Activated CD4-positive, alpha-beta T cell treated with anti-CD3 and anti-CD28 coated beads for 36 hours (primary cell): Measurements from ENCODE around the gene QRFP. TPM values are rescaled to one million over a fixed set of nuclear protein-coding genes. Genes with fewer than 3 reads are reported as not detected.

ENCODE experiments used
- ATAC-seq: fragments of 200-7000 bp; cut with Tn5 transposase; one replicate; pipeline ENCODE4 v1.10.0; 2021; ENCODE audit warnings: mild to moderate bottlenecking, moderate library complexity
- CTCF ChIA-PET: fragments of 350-600 bp; sonication (Branson Sonifier 250); formaldehyde crosslinking; loops from one replicate; lab custom pipeline; 2021; ENCODE audit warnings: antibody characterized with exemption; lab: Charles Lee
- POLR2A ChIA-PET: fragments of 350-600 bp; sonication (Branson Sonifier 250); formaldehyde crosslinking; loops from one replicate; lab custom pipeline; 2021; ENCODE audit warnings: antibody characterized with exemption, inconsistent platforms; lab: Charles Lee
- DNase-seq: peaks from one replicate; pipeline ENCODE4 v3.0.0-alpha.2; 2020
- H3K27ac Mint-ChIP-seq: one replicate; pipeline ENCODE4 v1.8.0; 2021; ENCODE audit warnings: mixed read lengths
- H3K27me3 Mint-ChIP-seq: one replicate; pipeline ENCODE4 v1.8.0; 2021; ENCODE audit warnings: mixed read lengths
- H3K36me3 Mint-ChIP-seq: one replicate; pipeline ENCODE4 v1.8.0; 2021; ENCODE audit warnings: low read depth, mixed read lengths
- H3K4me1 Mint-ChIP-seq: one replicate; pipeline ENCODE4 v1.8.0; 2021; ENCODE audit warnings: mixed read lengths
- H3K4me3 Mint-ChIP-seq: one replicate; pipeline ENCODE4 v1.8.0; 2021; ENCODE audit warnings: mild to moderate bottlenecking, moderate library complexity, mixed read lengths
- H3K9me3 Mint-ChIP-seq: one replicate; pipeline ENCODE4 v1.8.0; 2021; ENCODE audit warnings: low read depth, mixed read lengths
- intact Hi-C, 2 experiments: fragments of 100-400 bp; cut with DNase I in 1 of 2; cut with micrococcal nuclease in 1 of 2; formaldehyde crosslinking; loops; one replicate each; pipeline versions ENCODE4 v1.14.2 to v1.15.1; 2022 to 2024; cut with DNase I, micrococcal nuclease
- total RNA-seq, 2 experiments: library from RNA; stranded (reverse); gene quantifications; one replicate each; pipeline ENCODE4 v1.2.3, GENCODE V29; 2021

QRFP gene
- total RNA-seq, 2 experiments from 2014 or later: not detected

DNA sequence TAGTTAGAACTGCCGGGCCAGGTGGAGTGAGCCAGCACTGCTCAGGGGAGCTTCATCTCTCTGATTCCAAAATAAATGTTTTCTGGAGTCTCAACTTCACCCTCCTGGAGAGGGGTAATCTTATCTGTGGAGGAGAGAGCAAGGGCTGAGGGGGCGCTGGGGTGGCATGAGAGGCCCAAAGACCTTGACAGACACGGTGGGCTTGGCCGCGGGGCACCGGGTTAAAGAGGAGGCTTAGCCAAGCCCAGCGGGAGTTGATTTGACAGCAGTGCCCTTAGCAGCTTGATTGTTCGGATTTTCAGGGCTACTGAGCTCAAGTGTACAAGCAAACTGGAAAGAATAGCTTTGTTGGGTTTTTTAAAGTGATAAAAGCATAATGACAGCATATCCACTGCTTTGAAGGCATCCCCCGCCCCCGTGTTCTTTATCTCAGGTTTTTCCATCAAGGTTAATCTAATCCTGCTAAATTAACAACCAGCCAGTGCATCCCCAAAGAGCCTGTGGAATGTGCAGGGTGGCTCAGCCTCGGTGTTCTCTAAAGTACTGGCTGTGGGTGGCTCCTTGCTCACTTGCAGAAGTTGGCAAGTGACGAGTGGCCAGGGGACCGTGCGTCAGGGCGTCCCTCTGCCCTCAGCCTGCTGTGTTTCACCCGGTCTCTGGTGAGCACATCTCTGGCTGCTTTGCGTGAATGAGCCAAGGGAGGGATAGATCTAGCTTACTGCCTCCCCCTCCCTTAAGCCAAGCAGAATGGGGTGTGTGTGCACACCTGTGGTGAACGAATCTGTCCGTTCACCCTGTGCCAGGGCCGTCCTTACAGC, 5.5 kb downstream of the QRFP start:
- H3K4me3 Mint-ChIP-seq: no peak overlapping the region
- H3K27ac Mint-ChIP-seq: no peak overlapping the region
- DNase-seq (no peak), ATAC-seq (no peak)
- H3K4me1 Mint-ChIP-seq: no peaks in the 10 kb centered on the region
- POLR2A ChIA-PET: no interaction called here
- CTCF ChIA-PET: interaction anchor here (0.6 to 1.4 kb wide), 4 partner anchors 23 to 1922 kb away, joined by 3 to 5 read pairs (median 4); no protein-coding TSS in a partner anchor
- intact Hi-C loops: no loop called here
- peaks cover 5% of the 10 kb centered on the region for H3K36me3 Mint-ChIP-seq
- H3K9me3 Mint-ChIP-seq: no peaks in the 10 kb centered on the region
- no peaks in the 10 kb centered on the region for H3K27me3 Mint-ChIP-seq

DNA sequence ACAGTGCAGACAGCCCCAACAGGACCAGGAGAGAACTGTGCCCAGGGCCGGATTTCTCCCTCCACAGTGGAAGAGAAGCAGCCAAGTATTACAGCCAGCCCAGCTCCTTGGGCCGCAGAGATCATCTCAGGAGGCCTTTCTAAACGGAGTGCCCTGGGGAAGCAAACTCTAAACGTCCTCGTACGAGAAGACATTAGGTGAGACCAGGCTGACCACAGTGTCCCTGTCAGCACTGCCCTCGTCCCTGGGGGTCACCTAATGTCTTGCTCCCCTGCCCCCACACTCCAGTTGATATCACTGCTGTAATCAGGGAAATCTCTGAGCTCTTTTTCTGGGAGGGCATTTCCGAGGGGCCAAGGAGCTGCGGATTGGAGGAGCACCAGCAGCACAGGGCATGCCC, 6.5 kb downstream of the QRFP start:
- intact Hi-C loops: no loop called here
- DNase-seq: no peak
- Mint-ChIP-seq H3K4me3 (no peak overlapping the region), H3K36me3 (peaks cover 10% of the 10 kb centered on the region), H3K9me3 (no peaks in the 10 kb centered on the region), H3K4me1 (no peaks in the 10 kb centered on the region), H3K27ac (no peak overlapping the region), H3K27me3 (no peaks in the 10 kb centered on the region)
- CTCF ChIA-PET: interaction anchor here (1.4 kb wide), 1 partner anchor 189 kb away, joined by 4 read pairs; no protein-coding TSS in a partner anchor
- ATAC-seq: no peak
- POLR2A ChIA-PET: no interaction called here

DNA sequence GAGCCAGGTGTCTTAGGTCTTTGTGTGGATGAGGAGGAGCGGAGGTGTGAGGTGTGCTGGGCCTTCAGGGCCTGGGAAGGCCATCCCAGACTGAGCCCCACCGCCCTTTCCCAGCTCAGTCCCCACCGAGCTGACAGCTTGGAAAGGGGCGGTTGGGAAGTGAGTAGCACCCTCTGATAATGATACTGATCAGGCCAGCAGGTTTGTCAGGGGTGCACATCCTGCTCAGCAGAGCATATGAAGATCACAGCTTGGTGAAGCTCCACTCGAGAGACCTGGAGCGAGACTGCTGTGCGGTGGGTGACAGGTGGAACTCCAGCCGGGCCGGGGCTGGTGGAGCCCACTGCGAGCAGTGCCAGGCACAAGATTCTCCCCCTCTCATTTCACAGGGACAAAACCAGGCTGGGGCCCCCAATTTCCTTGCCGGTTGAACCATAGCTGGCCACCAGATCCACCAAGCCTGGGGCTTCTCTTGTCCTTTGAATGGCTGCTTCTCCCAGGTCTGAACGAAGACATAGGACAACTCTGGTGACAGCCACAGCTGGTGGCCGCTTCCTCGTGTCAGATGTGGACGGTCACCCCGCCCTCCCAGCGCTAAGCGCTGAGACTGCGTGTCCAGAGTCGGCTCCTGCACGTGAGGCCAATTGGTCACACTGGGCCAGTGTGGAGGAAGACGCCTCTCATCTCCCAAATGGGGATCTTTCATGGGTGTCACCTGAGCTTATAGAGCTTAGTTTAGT, 8.3 kb downstream of the QRFP start:
- no peaks in the 10 kb centered on the region for H3K9me3 Mint-ChIP-seq
- no peaks in the 10 kb centered on the region for H3K4me1 Mint-ChIP-seq
- ChIA-PET CTCF (no interaction called here), POLR2A (no interaction called here)
- intact Hi-C loops: no loop called here
- DNase-seq (no peak), ATAC-seq (no peak)
- no peaks in the 10 kb centered on the region for H3K27me3 Mint-ChIP-seq
- H3K4me3 Mint-ChIP-seq: no peak overlapping the region
- no peak overlapping the region for H3K27ac Mint-ChIP-seq
- H3K36me3 Mint-ChIP-seq: peaks cover 18% of the 10 kb centered on the region

DNA sequence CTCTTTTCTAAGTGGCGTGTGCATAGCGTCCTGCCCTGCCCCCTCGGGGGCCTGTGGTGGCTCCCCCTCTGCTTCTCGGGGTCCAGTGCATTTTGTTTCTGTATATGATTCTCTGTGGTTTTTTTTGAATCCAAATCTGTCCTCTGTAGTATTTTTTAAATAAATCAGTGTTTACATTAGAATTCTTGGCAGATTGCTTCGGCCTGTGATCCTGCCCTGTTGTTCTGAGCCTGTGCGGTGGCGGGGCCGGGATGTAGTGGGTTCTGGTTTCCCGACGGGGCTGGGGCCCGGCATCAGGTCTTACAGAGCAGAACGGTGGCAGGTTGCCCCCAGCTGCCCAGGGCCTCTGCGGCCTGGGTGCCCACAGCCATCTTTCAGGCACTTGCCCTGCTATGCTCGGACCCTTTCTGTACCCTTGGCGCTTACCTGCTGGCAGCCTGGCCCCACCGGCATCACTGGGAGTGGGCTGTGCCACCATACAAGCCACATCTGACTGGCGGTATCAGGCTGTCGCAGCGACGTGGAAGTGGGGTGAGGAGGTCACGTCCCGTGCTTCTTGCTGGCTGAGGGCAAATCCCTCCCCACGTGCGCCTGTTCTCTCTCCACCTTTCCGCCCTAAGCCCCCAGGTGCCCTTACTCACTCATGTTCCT, 9.0 kb downstream of the QRFP start:
- Mint-ChIP-seq H3K27ac (no peak overlapping the region), H3K4me1 (no peaks in the 10 kb centered on the region), H3K36me3 (peaks cover 18% of the 10 kb centered on the region), H3K4me3 (no peak overlapping the region), H3K9me3 (no peaks in the 10 kb centered on the region), H3K27me3 (no peaks in the 10 kb centered on the region)
- ChIA-PET CTCF (no interaction called here), POLR2A (no interaction called here)
- DNase-seq (no peak), ATAC-seq (no peak)
- intact Hi-C loops: no loop called here

DNA sequence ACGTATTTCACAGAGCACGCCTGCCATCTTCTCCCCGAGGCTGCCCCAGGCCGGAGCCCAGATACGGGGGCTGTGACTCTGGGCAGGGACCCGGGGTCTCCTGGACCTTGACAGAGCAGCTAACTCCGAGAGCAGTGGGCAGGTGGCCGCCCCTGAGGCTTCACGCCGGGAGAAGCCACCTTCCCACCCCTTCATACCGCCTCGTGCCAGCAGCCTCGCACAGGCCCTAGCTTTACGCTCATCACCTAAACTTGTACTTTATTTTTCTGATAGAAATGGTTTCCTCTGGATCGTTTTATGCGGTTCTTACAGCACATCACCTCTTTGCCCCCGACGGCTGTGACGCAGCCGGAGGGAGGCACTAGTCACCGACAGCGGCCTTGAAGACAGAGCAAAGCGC, 9.6 kb downstream of the QRFP start:
- Mint-ChIP-seq H3K9me3 (no peaks in the 10 kb centered on the region), H3K4me3 (no peak overlapping the region), H3K27me3 (no peaks in the 10 kb centered on the region), H3K4me1 (no peaks in the 10 kb centered on the region), H3K27ac (no peak overlapping the region), H3K36me3 (peaks cover 18% of the 10 kb centered on the region)
- DNase-seq (no peak), ATAC-seq (no peak)
- CTCF ChIA-PET: no interaction called here
- POLR2A ChIA-PET: no interaction called here
- intact Hi-C loops: no loop called here

DNA sequence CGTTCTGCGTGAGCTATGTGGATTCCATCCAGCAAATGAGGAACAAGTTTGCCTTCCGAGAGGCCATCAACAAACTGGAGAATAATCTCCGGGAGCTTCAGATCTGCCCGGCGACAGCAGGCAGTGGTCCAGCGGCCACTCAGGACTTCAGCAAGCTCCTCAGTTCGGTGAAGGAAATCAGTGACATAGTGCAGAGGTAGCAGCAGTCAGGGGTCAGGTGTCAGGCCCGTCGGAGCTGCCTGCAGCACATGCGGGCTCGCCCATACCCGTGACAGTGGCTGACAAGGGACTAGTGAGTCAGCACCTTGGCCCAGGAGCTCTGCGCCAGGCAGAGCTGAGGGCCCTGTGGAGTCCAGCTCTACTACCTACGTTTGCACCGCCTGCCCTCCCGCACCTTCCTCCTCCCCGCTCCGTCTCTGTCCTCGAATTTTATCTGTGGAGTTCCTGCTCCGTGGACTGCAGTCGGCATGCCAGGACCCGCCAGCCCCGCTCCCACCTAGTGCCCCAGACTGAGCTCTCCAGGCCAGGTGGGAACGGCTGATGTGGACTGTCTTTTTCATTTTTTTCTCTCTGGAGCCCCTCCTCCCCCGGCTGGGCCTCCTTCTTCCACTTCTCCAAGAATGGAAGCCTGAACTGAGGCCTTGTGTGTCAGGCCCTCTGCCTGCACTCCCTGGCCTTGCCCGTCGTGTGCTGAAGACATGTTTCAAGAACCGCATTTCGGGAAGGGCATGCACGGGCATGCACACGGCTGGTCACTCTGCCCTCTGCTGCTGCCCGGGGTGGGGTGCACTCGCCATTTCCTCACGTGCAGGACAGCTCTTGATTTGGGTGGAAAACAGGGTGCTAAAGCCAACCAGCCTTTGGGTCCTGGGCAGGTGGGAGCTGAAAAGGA, 10.9 kb downstream of the QRFP start:
- ChIA-PET CTCF (interaction anchor here (0.6 kb wide), 2 partner anchors 370 to 909 kb away, joined by 3 to 4 read pairs; no protein-coding TSS in a partner anchor), POLR2A (no interaction called here)
- DNase-seq: no peak
- no peak for ATAC-seq
- Mint-ChIP-seq H3K9me3 (no peaks in the 10 kb centered on the region), H3K4me3 (no peak overlapping the region), H3K27me3 (no peaks in the 10 kb centered on the region), H3K4me1 (no peaks in the 10 kb centered on the region), H3K27ac (no peak overlapping the region), H3K36me3 (peaks cover 28% of the 10 kb centered on the region)
- intact Hi-C loops: no loop called here

DNA sequence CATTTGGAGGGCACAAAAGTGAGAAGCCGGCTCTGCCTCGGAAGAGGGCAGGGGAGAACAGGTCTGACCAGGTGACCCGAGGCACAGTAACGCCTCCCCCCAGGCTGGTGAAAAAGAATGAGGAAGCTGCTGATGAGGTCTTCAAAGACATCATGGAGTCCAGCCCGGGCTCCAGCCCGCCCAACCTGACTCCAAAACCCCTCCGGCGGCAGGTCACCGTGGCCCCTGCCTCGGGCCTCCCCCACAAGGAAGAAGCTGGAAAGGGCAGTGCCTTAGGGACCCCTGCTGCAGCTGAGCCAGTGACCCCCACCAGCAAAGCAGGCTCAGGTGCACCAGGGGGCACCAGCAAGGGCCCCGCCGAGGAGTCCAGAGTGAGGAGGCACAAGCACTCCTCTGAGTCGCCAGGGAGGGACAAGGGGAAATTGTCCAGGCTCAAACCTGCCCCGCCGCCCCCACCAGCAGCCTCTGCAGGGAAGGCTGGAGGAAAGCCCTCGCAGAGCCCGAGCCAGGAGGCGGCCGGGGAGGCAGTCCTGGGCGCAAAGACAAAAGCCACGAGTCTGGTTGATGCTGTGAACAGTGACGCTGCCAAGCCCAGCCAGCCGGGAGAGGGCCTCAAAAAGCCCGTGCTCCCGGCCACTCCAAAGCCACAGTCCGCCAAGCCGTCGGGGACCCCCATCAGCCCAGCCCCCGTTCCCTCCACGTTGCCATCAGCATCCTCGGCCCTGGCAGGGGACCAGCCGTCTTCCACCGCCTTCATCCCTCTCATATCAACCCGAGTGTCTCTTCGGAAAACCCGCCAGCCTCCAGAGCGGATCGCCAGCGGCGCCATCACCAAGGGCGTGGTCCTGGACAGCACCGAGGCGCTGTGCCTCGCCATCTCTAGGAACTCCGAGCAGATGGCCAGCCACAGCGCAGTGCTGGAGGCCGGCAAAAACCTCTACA, 11.8 kb downstream of the QRFP start:
- peaks cover 31% of the 10 kb centered on the region for H3K36me3 Mint-ChIP-seq

DNA sequence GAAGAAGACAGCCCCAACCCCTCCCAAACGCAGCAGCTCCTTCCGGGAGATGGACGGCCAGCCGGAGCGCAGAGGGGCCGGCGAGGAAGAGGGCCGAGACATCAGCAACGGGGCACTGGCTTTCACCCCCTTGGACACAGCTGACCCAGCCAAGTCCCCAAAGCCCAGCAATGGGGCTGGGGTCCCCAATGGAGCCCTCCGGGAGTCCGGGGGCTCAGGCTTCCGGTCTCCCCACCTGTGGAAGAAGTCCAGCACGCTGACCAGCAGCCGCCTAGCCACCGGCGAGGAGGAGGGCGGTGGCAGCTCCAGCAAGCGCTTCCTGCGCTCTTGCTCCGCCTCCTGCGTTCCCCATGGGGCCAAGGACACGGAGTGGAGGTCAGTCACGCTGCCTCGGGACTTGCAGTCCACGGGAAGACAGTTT, 12.5 kb downstream of the QRFP start:
- Mint-ChIP-seq H3K36me3 (peaks cover 37% of the 10 kb centered on the region), H3K4me3 (no peak overlapping the region), H3K27ac (no peak overlapping the region), H3K9me3 (no peaks in the 10 kb centered on the region), H3K27me3 (no peaks in the 10 kb centered on the region), H3K4me1 (no peaks in the 10 kb centered on the region)
- ChIA-PET POLR2A (no interaction called here), CTCF (no interaction called here)
- no peak for ATAC-seq
- intact Hi-C loops: no loop called here
- no peak for DNase-seq

More for the DNA sequence above, 11.8 kb downstream of the QRFP start:
- intact Hi-C loops: no loop called here
- Mint-ChIP-seq H3K27ac (no peak overlapping the region), H3K9me3 (no peaks in the 10 kb centered on the region), H3K27me3 (no peaks in the 10 kb centered on the region), H3K4me1 (no peaks in the 10 kb centered on the region), H3K4me3 (no peak overlapping the region)
- CTCF ChIA-PET: interaction anchor here (0.6 kb wide), 1 partner anchor 908 kb away, joined by 3 read pairs; no protein-coding TSS in a partner anchor
- no peak for DNase-seq
- POLR2A ChIA-PET: no interaction called here
- ATAC-seq: no peak

DNA sequence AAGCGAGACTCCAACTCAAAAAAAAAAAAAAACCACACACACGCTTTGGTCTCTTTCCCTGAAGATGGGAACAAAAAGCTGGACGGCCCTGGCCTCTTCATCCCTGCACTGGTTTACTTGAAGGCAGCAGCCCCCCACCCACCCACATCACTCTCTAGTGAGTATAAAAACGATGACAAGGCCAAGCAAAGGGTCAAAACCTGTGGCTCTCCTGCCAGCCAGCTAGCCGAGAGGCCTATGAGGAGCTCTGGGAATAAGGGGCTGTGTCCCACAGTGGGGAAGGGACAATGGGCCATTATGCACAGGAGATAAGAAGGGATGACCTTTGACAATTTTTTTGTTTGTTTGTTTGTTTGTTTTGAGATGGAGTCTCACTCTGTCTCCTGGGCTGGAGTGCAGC, 13.1 kb downstream of the QRFP start:
- Mint-ChIP-seq H3K4me3 (no peak overlapping the region), H3K36me3 (peaks cover 39% of the 10 kb centered on the region), H3K9me3 (no peaks in the 10 kb centered on the region), H3K27me3 (no peaks in the 10 kb centered on the region), H3K4me1 (no peaks in the 10 kb centered on the region), H3K27ac (no peak overlapping the region)
- no peak for ATAC-seq
- POLR2A ChIA-PET: interaction anchor here (0.6 kb wide), 1 partner anchor 623 kb away, joined by 3 read pairs; no protein-coding TSS in a partner anchor
- no peak for DNase-seq
- intact Hi-C loops: no loop called here
- CTCF ChIA-PET: no interaction called here

DNA sequence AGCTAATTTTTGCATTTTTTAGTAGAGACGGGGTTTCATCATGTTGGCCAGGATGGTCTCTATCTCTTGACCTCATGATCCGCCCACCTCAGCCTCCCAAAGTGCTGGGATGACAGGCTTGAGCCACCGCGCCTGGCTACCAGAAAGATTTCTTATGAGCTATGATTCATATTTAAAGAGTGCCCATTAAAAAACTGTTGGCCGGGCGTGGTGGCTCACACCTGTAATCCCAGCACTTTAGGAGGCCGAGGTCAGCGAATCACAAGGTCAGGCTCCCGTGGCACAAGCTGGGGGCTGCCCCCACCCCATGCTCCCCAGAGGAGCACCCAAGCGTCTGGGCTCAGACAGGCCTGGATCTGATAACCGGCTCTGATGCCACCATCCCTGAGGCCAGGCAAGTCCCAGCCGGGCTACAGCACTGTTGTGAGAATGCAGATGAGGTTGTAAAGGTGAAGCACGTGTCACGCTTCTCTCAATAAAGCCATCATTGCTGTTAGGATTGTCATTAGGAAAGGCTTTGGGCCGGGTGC, 13.9 kb downstream of the QRFP start:
- DNase-seq (no peak), ATAC-seq (no peak)
- POLR2A ChIA-PET: interaction anchor here (0.6 kb wide), 1 partner anchor 623 kb away, joined by 3 read pairs; no protein-coding TSS in a partner anchor
- intact Hi-C loops: no loop called here
- H3K27me3 Mint-ChIP-seq: no peaks in the 10 kb centered on the region
- no peaks in the 10 kb centered on the region for H3K9me3 Mint-ChIP-seq
- CTCF ChIA-PET: interaction anchor here (0.6 to 1.1 kb wide), 4 partner anchors 18 to 1025 kb away, joined by 3 read pairs; no protein-coding TSS in a partner anchor
- no peak overlapping the region for H3K27ac Mint-ChIP-seq
- H3K4me1 Mint-ChIP-seq: no peaks in the 10 kb centered on the region
- peaks cover 41% of the 10 kb centered on the region for H3K36me3 Mint-ChIP-seq
- H3K4me3 Mint-ChIP-seq: no peak overlapping the region
